HTR-8/SVneo (cell line): ENCODE data around the gene PDXP.
"Not testable (repeated sequence)": the region's sequence is repeated elsewhere in the genome, so short reads cannot be mapped to it uniquely, and the experiment has no call there.

Experiments used
- DNase-seq: peaks from one replicate; pipeline ENCODE4 v3.0.0; 2011; ENCODE audit warnings: low spot score, mixed read lengths; ENCODE audit not compliant: insufficient read length
- FAIRE-seq: peaks from 2 replicates; lab custom pipeline; 2011; peaks lifted over from hg19 to GRCh38; lab: Jason Lieb, UNC

The PDXP gene

GRCh38 chr22:37690407-37690806 lies 31.9 kb downstream of the PDXP start:
- DNase-seq (no peak), FAIRE-seq (no peak)

GRCh38 chr22:37690901-37691504 lies 32.5 kb downstream of the PDXP start:
- FAIRE-seq (no peak), DNase-seq (no peak)

GRCh38 chr22:37692627-37693285 lies 34.2 kb downstream of the PDXP start:
- DNase-seq (no peak), FAIRE-seq (no peak)

- FAIRE-seq, DNase-seq: not testable (repeated sequence)
Measured at GRCh38 chr22:37694131-37694530, 35.6 kb downstream of the PDXP start.

GRCh38 chr22:37696260-37696656 lies 37.7 kb downstream of the PDXP start:
- not testable (repeated sequence) for FAIRE-seq, DNase-seq

- FAIRE-seq = peak; percentile 4
- DNase-seq = peak; percentile 86
Measured at GRCh38 chr22:37696657-37697537, 38.4 kb downstream of the PDXP start, which contains the start of gene TRIOBP. TSS of gene TRIOBP (plus strand) at chr22:37697048. CDS start at chr22:37701366, 4,318 bp downstream.

- DNase-seq (no peak), FAIRE-seq (no peak)
Measured at GRCh38 chr22:37697538-37697835, 39.0 kb downstream of the PDXP start.

GRCh38 chr22:37701141-37701786 lies 42.7 kb downstream of the PDXP start:
- FAIRE-seq (no peak), DNase-seq (no peak)

GRCh38 chr22:37703906-37704305 lies 45.4 kb downstream of the PDXP start:
- no peak for FAIRE-seq
- no peak for DNase-seq

- DNase-seq (no peak), FAIRE-seq (no peak)
Measured at GRCh38 chr22:37704645-37705044, 46.1 kb downstream of the PDXP start.

GRCh38 chr22:37705205-37705604 lies 46.7 kb downstream of the PDXP start:
- FAIRE-seq (no peak), DNase-seq (no peak)

GRCh38 chr22:37708580-37709444 lies 50.3 kb downstream of the PDXP start:
- DNase-seq = no peak
- FAIRE-seq = no peak

- DNase-seq (no peak), FAIRE-seq (no peak)
Measured at GRCh38 chr22:37709445-37709765, 50.9 kb downstream of the PDXP start.

- no peak for FAIRE-seq
- no peak for DNase-seq
Measured at GRCh38 chr22:37710675-37711074, 52.2 kb downstream of the PDXP start.

- no peak for FAIRE-seq
- no peak for DNase-seq
Measured at GRCh38 chr22:37711490-37711889, 53.0 kb downstream of the PDXP start.

GRCh38 chr22:37713761-37714160 lies 55.2 kb downstream of the PDXP start:
- no peak for FAIRE-seq
- DNase-seq = no peak

GRCh38 chr22:37714634-37715033 lies 56.1 kb downstream of the PDXP start:
- DNase-seq = no peak
- FAIRE-seq = no peak

- FAIRE-seq (no peak), DNase-seq (no peak)
Measured at GRCh38 chr22:37715760-37716159, 57.2 kb downstream of the PDXP start.
